Measurements from ENCODE around the gene POLR2L. TPM values are rescaled to one million over a fixed set of nuclear protein-coding genes. Genes with fewer than 3 reads are reported as not detected.

Gene POLR2L
- total RNA-seq, 1 donor from 2014 or later: 106 TPM

DNA sequence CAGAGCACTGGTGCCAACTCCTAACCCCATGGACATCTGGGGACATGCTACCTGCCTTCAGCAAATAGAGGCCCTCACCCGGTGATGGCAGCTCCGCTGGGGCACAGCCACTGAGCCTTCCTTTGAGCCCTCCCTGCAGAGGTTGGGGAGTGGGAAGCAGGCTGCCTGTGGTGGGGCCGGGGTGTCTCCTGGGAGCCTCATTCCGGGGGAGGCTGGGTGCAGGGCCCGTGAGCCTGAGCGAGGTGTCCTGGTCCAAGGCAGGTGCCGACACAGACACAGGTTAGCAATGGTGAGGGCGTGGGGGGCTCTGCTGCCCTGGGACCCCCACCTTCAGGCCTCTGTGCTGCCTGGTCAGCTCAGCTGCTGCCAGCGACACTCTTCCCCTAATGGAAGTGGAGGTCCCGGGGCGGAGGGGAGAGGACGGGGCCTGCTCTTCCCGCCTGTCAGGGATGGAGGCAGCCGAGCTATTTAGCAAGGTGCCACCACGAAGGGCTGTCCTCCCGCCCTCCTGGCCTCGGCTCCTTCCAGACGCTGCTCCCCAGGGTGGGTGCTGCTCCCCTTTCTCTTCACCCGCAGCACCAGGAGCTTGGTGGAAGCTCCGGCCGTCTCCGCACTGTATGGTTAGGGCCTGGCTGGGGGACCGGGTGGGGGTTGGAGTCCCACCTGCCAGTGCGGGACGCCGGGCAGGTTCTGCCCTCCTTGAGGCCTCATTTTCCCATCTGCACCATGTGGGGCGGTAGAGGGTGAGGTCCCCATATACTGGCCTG lies 11.5 kb upstream of the POLR2L start:
- TF ChIP-seq, protein P1, sequence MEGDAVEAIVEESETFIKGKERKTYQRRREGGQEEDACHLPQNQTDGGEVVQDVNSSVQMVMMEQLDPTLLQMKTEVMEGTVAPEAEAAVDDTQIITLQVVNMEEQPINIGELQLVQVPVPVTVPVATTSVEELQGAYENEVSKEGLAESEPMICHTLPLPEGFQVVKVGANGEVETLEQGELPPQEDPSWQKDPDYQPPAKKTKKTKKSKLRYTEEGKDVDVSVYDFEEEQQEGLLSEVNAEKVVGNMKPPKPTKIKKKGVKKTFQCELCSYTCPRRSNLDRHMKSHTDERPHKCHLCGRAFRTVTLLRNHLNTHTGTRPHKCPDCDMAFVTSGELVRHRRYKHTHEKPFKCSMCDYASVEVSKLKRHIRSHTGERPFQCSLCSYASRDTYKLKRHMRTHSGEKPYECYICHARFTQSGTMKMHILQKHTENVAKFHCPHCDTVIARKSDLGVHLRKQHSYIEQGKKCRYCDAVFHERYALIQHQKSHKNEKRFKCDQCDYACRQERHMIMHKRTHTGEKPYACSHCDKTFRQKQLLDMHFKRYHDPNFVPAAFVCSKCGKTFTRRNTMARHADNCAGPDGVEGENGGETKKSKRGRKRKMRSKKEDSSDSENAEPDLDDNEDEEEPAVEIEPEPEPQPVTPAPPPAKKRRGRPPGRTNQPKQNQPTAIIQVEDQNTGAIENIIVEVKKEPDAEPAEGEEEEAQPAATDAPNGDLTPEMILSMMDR (conservative IDR thresholded peaks at IDR 0.05): no peak

DNA sequence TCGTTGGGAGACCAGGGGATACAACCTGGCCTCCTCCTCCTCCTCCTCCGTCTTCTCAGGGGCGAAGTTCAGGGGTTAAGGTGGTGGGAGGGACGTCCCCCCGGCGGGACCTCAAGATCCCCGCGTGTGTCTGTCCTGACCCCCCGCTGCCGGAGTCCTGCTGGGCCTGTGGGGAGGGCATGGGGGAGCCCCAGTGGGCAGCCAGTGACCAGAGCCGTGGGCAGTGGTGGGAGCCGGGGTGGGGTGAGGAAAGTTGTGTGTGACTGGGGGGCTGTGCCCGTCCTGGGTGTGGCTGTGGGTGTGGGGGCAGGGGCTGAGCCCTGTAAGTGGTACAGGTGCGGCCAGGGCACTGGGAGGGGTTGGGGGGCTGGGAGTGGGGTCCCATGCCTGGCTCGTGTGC lies 10.4 kb upstream of the POLR2L start:
- Mint-ChIP-seq H3K4me1 (ENCODE audit: unreplicated experiment) (no peaks in the 10 kb centered on the region), H3K27ac (no peak overlapping the region), H3K4me3 (no peak overlapping the region), H3K36me3 (no peaks in the 10 kb centered on the region), H3K9me3 (no peaks in the 10 kb centered on the region), H3K27me3 (peaks cover 3% of the 10 kb centered on the region)
- TF ChIP-seq, protein P1 (conservative IDR thresholded peaks at IDR 0.05): no peak
- no peak for DNase-seq (ENCODE audit: extremely low spot score, unreplicated experiment)

More for the DNA sequence above, 11.5 kb upstream of the POLR2L start:
- Mint-ChIP-seq H3K36me3 (no peaks in the 10 kb centered on the region), H3K9me3 (no peaks in the 10 kb centered on the region), H3K4me1 (ENCODE audit: unreplicated experiment) (no peaks in the 10 kb centered on the region), H3K27me3 (peaks cover 3% of the 10 kb centered on the region), H3K4me3 (no peak overlapping the region), H3K27ac (no peak overlapping the region)
- no peak for DNase-seq (ENCODE audit: extremely low spot score, unreplicated experiment)

DNA sequence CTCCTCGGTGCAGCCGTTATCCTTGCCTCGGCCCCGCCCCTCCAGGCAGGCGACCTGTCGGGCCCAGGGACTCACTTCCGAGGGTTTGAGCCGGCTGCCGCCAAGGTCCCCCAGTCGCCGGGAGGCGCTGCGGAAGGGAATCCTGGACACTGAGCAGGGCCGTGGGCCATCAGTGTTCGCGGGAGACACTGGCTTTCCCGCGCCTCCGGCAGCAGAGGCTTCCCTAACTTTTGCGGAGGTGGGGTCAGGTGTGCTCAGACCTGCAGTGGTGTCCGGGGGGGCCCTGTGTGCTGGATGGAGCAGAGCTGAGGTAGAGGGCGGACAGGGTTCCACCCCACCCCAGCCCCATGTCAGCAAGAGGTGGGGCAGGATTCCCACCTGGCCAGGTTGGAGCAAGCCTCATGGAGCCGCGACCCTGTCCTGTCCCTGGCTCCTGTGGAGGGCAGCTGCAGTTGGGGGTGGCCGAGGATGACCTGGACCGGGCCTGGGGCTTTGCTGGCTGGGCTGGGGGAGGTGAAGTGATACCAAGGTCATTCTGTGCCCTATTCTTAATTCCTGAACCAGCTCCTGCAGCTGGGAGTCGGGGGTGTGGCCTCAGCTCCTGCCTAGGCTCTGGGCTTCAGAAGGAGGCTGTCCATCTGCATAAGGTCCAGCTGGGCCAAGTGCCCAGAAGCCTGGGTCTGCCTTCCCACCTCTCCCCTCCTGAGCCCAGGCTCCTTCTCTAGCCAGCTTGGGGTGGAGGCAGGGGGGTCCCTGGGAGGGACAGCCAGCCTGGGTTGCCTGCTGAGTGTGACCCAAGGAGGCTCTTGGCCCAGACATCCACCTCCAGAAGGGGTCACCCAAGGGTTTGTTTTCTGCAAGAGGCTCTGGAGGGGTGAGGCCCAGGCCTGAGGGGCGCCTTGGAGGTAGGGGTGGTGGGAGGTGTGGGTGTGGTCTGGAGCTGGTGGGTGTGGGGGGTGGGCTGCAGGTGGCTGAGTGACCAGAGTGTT lies 8.7 kb upstream of the POLR2L start:
- DNase-seq (ENCODE audit: extremely low spot score, unreplicated experiment): no peak
- H3K27ac Mint-ChIP-seq: no peak overlapping the region
- peaks cover 3% of the 10 kb centered on the region for H3K27me3 Mint-ChIP-seq
- H3K4me1 Mint-ChIP-seq (ENCODE audit: unreplicated experiment): peaks cover 4% of the 10 kb centered on the region
- no peaks in the 10 kb centered on the region for H3K36me3 Mint-ChIP-seq
- peak overlapping the region; percentile 84 for H3K4me3 Mint-ChIP-seq
- TF ChIP-seq, protein P1 (conservative IDR thresholded peaks at IDR 0.05): peak; percentile 29
- H3K9me3 Mint-ChIP-seq: no peaks in the 10 kb centered on the region

DNA sequence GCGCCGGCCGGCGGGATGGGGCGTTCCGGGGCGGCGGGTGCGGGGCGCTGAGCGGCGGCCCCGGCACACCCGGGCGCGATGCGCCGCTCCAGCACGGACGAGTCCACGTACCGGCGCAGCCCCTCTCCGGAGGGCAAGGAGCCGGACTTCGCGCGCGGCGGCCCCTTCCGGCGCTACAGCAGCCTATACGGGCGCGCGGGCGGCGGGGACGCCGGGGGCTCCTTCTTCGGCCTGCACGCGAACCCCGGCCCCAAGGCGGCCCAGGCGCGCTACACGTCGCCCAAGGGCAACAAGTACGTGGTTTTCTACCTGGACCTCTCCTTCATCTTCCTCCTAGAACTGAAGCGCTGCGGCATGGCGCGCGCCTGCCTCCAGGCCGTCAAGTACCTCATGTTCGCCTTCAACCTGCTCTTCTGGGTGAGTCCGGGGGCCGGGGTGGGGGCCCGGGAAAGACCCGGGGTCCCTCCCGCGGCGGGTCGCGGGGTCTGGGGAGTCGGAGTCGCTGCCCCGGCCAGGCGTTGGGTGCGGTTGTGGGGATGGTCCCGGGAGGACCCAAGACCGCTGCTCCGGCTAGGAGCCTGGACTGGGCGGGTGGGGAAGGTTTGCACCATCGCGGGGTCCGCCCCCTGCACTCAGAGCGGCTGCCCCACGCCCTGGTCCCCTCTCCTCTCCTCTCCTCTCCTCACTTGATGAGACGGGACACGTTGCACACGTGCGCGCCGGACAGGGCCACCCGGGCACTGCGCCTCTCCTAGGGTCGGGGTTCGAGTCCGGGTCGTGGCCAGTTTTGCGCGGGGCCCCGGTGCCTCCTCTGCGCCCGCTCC lies 7.8 kb upstream of the POLR2L start:
- H3K27me3 Mint-ChIP-seq: peaks cover 3% of the 10 kb centered on the region

More for the DNA sequence above, 7.8 kb upstream of the POLR2L start:
- H3K36me3 Mint-ChIP-seq: no peaks in the 10 kb centered on the region
- H3K27ac Mint-ChIP-seq: no peak overlapping the region
- peak overlapping the region; percentile 84 for H3K4me3 Mint-ChIP-seq
- DNase-seq (ENCODE audit: extremely low spot score, unreplicated experiment): no peak
- no peaks in the 10 kb centered on the region for H3K9me3 Mint-ChIP-seq
- H3K4me1 Mint-ChIP-seq (ENCODE audit: unreplicated experiment): peaks cover 4% of the 10 kb centered on the region
- TF ChIP-seq, protein P1 (conservative IDR thresholded peaks at IDR 0.05): no peak

Measured in type B pancreatic cell (in vitro differentiated cells).